Neural cell (in vitro differentiated cells): Measurements from ENCODE around the gene CNTLN.

Source experiments
- EP300 ChIP-seq: fragments of 450-650 bp; conservative IDR thresholded peaks from 2 replicates; pipeline ENCODE4 v1.6.1; 2014; ENCODE audit warnings: antibody characterized with exemption, mild to moderate bottlenecking, moderate library complexity; ENCODE audit not compliant: poor library complexity, severe bottlenecking
- EZH2 ChIP-seq: fragments of 200-600, 300-800 bp; shearing (Covaris generic), sonication (generic); IDR thresholded peaks from 2 replicates; pipeline ENCODE4 v1.6.1; 2014; ENCODE audit warnings: antibody characterized with exemption, low read length, borderline replicate concordance, mild to moderate bottlenecking; ENCODE audit not compliant: insufficient read depth, poor library complexity, severe bottlenecking
- POLR2AphosphoS5 ChIP-seq: IDR thresholded peaks from 2 replicates; pipeline ENCODE4 v1.6.1; 2012
- RAD21 ChIP-seq: fragments of 450-650 bp; conservative IDR thresholded peaks from 2 replicates; pipeline ENCODE4 v1.6.1; 2014; ENCODE audit warnings: antibody characterized with exemption, mild to moderate bottlenecking, moderate library complexity
- SMC3 ChIP-seq: fragments of 450-650 bp; conservative IDR thresholded peaks from 2 replicates; pipeline ENCODE4 v1.6.1; 2014; ENCODE audit warnings: antibody characterized with exemption, mild to moderate bottlenecking, moderate library complexity; ENCODE audit not compliant: poor library complexity
- TAF1 ChIP-seq: IDR thresholded peaks from 2 replicates; pipeline ENCODE4 v1.6.1; 2012; ENCODE audit warnings: low read depth
- TF ChIP-seq, protein P1 (sequence below): fragments of 450-650 bp; IDR thresholded peaks from 2 replicates; pipeline ENCODE4 v1.5.1; 2014; ENCODE audit warnings: antibody characterized with exemption, mild to moderate bottlenecking, moderate library complexity; ENCODE audit not compliant: poor library complexity, severe bottlenecking
- TF ChIP-seq, protein P2 (sequence below): IDR thresholded peaks from 2 replicates; pipeline ENCODE4 v1.6.1; 2012; ENCODE audit warnings: borderline replicate concordance

- TF ChIP-seq, protein P1, sequence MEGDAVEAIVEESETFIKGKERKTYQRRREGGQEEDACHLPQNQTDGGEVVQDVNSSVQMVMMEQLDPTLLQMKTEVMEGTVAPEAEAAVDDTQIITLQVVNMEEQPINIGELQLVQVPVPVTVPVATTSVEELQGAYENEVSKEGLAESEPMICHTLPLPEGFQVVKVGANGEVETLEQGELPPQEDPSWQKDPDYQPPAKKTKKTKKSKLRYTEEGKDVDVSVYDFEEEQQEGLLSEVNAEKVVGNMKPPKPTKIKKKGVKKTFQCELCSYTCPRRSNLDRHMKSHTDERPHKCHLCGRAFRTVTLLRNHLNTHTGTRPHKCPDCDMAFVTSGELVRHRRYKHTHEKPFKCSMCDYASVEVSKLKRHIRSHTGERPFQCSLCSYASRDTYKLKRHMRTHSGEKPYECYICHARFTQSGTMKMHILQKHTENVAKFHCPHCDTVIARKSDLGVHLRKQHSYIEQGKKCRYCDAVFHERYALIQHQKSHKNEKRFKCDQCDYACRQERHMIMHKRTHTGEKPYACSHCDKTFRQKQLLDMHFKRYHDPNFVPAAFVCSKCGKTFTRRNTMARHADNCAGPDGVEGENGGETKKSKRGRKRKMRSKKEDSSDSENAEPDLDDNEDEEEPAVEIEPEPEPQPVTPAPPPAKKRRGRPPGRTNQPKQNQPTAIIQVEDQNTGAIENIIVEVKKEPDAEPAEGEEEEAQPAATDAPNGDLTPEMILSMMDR, result no peak
- TF ChIP-seq EZH2, result no peak
- TF ChIP-seq POLR2AphosphoS5, result no peak
- TF ChIP-seq TAF1, result no peak
- no peak for TF ChIP-seq SMC3
- TF ChIP-seq RAD21, result no peak
- TF ChIP-seq, protein P2, sequence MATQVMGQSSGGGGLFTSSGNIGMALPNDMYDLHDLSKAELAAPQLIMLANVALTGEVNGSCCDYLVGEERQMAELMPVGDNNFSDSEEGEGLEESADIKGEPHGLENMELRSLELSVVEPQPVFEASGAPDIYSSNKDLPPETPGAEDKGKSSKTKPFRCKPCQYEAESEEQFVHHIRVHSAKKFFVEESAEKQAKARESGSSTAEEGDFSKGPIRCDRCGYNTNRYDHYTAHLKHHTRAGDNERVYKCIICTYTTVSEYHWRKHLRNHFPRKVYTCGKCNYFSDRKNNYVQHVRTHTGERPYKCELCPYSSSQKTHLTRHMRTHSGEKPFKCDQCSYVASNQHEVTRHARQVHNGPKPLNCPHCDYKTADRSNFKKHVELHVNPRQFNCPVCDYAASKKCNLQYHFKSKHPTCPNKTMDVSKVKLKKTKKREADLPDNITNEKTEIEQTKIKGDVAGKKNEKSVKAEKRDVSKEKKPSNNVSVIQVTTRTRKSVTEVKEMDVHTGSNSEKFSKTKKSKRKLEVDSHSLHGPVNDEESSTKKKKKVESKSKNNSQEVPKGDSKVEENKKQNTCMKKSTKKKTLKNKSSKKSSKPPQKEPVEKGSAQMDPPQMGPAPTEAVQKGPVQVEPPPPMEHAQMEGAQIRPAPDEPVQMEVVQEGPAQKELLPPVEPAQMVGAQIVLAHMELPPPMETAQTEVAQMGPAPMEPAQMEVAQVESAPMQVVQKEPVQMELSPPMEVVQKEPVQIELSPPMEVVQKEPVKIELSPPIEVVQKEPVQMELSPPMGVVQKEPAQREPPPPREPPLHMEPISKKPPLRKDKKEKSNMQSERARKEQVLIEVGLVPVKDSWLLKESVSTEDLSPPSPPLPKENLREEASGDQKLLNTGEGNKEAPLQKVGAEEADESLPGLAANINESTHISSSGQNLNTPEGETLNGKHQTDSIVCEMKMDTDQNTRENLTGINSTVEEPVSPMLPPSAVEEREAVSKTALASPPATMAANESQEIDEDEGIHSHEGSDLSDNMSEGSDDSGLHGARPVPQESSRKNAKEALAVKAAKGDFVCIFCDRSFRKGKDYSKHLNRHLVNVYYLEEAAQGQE, result no peak
- no peak for TF ChIP-seq EP300
Observed at GRCh38 chr9:17291766-17292165, 156.9 kb downstream of the CNTLN start.
